Adrenal gland (tissue), 12 donors: ENCODE data around the gene BEST1. TPM values are rescaled to one million over a fixed set of nuclear protein-coding genes. Genes with fewer than 3 reads are reported as not detected.
A peak's percentile ranks its signal among the peaks of the same experiment; 100 is the strongest.

Experiments used
- DNase-seq, 7 donors: peaks; one replicate each; pipeline ENCODE4 v3.0.0-alpha.2; 2019 to 2020
- H3K27ac ChIP-seq, 5 donors: fragments of 200-600 bp; sonication (generic) in 4 of 5; 1 replicate in 3 of 5; 2 replicates in 2 of 5; pipeline versions ENCODE4 v1.5.1 to v1.8.0; 2016 to 2020; ENCODE audit warnings: mild to moderate bottlenecking in 1 of 5
- H3K27me3 ChIP-seq: fragments of 200-600 bp; 2 replicates; pipeline ENCODE4 v1.8.0; 2021
- H3K36me3 ChIP-seq, 2 donors: fragments of 200-600 bp; replicated peaks in 1 of 2; 1 replicate in 1 of 2; 2 replicates in 1 of 2; pipeline versions ENCODE4 v1.5.1 to v1.8.0; 2018 to 2022
- H3K4me1 ChIP-seq, 2 donors: fragments of 200-600 bp; replicated peaks in 1 of 2; 1 replicate in 1 of 2; 2 replicates in 1 of 2; pipeline versions ENCODE4 v1.5.1 to v1.8.0; 2018 to 2021
- H3K4me3 ChIP-seq, 4 donors: fragments of 200-600 bp; sonication (generic) in 3 of 4; one replicate each; pipeline ENCODE4 v1.5.1; 2016 to 2018
- H3K9me3 ChIP-seq, 3 donors: fragments of 200-600 bp; sonication (generic) in 1 of 3; replicated peaks in 1 of 3; 1 replicate in 2 of 3; 2 replicates in 1 of 3; pipeline versions ENCODE4 v1.5.1 to v1.8.0; 2016 to 2021
- POLR2A ChIP-seq, 2 donors: fragments of 450-650 bp; IDR thresholded peaks; one replicate each; pipeline ENCODE4 v1.6.1; 2017; ENCODE audit warnings: antibody characterized with exemption in 2 of 2, mild to moderate bottlenecking in 2 of 2, moderate library complexity in 1 of 2
- WGBS, 4 donors: extraction: QIAGEN DNeasy Blood & Tissue Kit in 2 of 4; methylation state at CpG; one replicate each; pipeline versions ENCODE4 v1.1.5 to v1.1.7; 2013 to 2017; 5-methylcytosine and 5-hydroxymethylcytosine counted together
- intact Hi-C, 2 donors: fragments of 100-400 bp; cut with DNase I; formaldehyde crosslinking; loops; one replicate each; pipeline versions ENCODE4 v1.14.1 to v1.15.0; 2022 to 2023
- polyA plus RNA-seq, 3 donors: library from polyadenylated mRNA; stranded (reverse); fragments of 200-250 nt in 2 of 3; fragments of 350-450 nt in 1 of 3; fragmentation: Illumina TruSeq in 1 of 3; extraction: RNeasy Lipid Tissue Mini Kit (QIAGEN cat#74804) in 1 of 3; gene quantifications; one replicate each; pipeline ENCODE4 v1.2.3, GENCODE V29; 2013 to 2014
- total RNA-seq, 9 donors: library from RNA; depleted of rRNA in 4 of 9; stranded (reverse); fragments of >200 nt in 4 of 9; fragments of 120-200 nt in 1 of 9; fragmentation: NEBNext Ultra II Directional in 1 of 9; extraction: Animal tissue kit (Norgen Biotek cat#: 25700) in 1 of 9; gene quantifications; one replicate each; pipeline versions ENCODE4 v1.1.0 to v1.2.4, GENCODE V29; 2013 to 2023
- TF ChIP-seq, protein P1 (sequence below), 6 experiments: fragments of 450-650 bp in 4 of 6; fragments of 200-600 bp in 2 of 6; sonication (generic) in 1 of 6; IDR thresholded peaks; 1 replicate in 5 of 6; 2 replicates in 1 of 6; pipeline versions ENCODE4 v1.5.1 to v1.8.0; 2016 to 2021; ENCODE audit warnings: antibody characterized with exemption in 6 of 6, mild to moderate bottlenecking in 2 of 6, moderate library complexity in 1 of 6
- donor health status: healthy with polysubstance abuse.
- donor health status: Bipolar disorder and iron deficiency.
- donor health status: DM: yes; HTN: yes; CAD: no.
- donor health status: DM: no; HTN: no; CAD: no.
- donor health status: DM: no; HTN: no; CAD: no.
- donor health status: DM: yes; HTN: yes; CAD: no.

BEST1 gene
- total and polyA plus RNA-seq, 12 donors: 0.44 to 6.8 (median 3.9) TPM

DNA sequence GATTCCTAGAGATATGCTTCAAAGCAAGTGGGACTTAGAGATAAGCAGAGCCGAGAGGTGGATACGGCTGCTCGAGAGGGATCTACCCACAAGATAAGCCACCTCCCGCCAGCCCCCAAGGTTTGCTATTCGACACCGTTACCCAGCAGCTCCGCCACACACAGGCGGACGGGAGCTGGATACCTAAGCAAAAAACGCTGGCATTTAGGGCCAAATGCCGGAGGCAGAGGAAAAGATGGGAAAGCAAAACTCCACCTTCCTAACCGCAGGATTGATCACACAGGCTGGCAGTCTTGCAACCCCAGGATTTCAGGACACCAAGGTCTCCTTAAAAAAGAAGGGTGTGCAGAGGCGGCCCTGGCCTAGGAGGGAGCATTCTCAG, 16.6 kb downstream of the BEST1 start:
- WGBS, 4 donors: 0 to 1% (median 0%) methylated on average over 11 to 13 of the region's 13 CpGs
- DNase-seq: peak in 6 of 7 donors; percentile 45 to 69 (median 48)
- no peaks in the 10 kb centered on the region for H3K9me3 ChIP-seq
- peaks cover 37 to 63% of the 10 kb centered on the region in 2 donors for H3K4me1 ChIP-seq
- H3K4me3 ChIP-seq: peak overlapping the region; percentile 67 to 98 (median 72)
- H3K36me3 ChIP-seq: peaks cover 0 to 31% of the 10 kb centered on the region in 2 donors
- intact Hi-C loops: no loop called here
- H3K27ac ChIP-seq: peak overlapping the region; percentile 60 to 98 (median 97)
- H3K27me3 ChIP-seq: no peaks in the 10 kb centered on the region
- TF ChIP-seq, protein P1, sequence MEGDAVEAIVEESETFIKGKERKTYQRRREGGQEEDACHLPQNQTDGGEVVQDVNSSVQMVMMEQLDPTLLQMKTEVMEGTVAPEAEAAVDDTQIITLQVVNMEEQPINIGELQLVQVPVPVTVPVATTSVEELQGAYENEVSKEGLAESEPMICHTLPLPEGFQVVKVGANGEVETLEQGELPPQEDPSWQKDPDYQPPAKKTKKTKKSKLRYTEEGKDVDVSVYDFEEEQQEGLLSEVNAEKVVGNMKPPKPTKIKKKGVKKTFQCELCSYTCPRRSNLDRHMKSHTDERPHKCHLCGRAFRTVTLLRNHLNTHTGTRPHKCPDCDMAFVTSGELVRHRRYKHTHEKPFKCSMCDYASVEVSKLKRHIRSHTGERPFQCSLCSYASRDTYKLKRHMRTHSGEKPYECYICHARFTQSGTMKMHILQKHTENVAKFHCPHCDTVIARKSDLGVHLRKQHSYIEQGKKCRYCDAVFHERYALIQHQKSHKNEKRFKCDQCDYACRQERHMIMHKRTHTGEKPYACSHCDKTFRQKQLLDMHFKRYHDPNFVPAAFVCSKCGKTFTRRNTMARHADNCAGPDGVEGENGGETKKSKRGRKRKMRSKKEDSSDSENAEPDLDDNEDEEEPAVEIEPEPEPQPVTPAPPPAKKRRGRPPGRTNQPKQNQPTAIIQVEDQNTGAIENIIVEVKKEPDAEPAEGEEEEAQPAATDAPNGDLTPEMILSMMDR (IDR thresholded peaks at IDR 0.05): no peak
- no peak for TF ChIP-seq POLR2A (IDR thresholded peaks at IDR 0.05)

DNA sequence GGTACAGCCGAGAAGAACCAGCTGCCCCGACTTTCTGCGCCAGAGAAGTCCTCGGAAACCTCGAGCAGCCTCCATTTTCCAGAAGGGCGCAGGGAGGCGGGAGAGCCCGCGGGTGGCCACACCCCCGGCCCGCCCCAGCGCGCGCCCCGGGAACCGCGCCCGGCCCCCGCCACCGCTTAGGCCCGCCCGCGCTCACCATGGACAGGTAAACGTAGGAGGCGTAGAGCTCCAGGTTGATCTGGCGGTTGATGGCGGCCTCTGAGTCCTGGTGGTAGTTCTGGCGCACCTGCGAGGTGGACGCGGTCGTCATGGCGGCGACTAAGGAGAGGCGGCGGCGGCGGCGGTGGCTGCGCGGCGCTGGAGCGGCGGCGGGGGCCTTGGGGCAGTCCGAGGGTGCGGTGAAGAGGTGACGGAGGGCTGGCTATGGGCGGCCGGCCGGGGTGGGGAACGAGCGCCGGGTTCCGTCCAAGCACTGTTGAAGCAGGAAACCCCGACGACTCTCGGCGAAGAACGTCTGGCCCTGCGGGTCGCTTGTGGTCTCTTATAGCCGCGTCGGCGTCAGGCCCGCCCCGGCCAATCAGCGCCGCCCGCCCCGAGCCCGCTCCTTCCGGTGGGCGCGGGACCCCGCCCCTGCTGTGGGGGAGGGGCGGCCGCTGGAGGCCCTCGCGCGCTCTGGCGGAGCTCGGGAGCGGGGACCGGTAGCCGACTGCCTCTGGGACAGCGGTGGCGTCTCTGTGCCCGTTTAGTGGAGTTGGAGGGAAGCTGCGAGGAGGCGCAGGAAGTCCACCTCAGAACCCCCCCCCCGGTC, 17.2 kb downstream of the BEST1 start, which contains the start of gene FTH1:
Gene FTH1, minus strand, starts transcription at position 519 of the 808 bp plus-strand sequence. Its CDS starts 209 bp downstream, at position 310.
- peak; percentile 91 to 97 (median 94) for DNase-seq
- no peaks in the 10 kb centered on the region for H3K9me3 ChIP-seq

DNA sequence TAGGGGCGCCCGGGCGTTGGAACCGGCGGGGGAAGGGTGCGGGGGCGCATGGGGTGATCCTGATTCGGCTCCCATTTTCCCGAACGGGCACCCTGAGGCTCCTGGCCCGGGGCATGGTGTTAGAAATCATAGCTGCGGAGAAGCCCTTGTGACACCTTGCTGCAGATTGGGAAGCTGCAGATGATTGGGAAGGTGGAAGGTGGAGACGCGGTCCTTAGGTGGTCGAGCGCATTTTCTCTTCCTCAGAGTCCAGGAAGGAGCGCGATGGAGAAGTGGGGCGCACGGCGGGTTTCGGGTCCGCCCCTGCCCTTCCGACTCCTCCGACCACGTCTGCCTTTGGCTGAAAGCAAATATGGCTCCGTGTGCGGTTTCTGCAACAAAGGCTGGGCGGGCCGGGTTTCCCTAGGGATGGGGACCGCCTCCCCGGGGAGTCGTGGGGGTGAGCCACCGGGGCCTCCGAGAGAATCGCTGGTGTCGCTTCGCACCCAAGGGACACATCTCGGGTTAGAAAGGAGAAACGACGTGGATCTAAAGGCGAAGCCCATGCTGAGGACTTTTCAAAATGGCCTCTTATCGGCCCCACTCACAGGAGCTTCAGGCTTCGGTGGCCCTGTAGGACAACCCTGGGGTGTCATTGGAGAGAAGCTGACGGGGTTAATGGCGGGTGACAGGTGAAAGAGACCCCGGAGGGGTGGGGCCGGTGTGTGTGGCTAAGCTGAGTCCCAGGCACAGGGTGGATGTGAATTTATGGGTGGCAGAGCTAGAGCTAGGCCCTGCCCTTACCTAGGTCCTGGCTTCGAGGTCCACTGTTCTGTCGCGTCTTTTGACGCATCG, 18.0 kb downstream of the BEST1 start:
- H3K4me1 ChIP-seq: peaks cover 49 to 71% of the 10 kb centered on the region in 2 donors

More for the DNA sequence above, 17.2 kb downstream of the BEST1 start, which contains the start of gene FTH1:
- Histone ChIP-seq H3K36me3 (peaks cover 0 to 31% of the 10 kb centered on the region in 2 donors), H3K27ac (peak within 1 kb of the TSS; percentile 90 to 98 (median 97)), H3K4me3 (peak within 1 kb of the TSS; percentile 67 to 98 (median 74)), H3K27me3 (no peaks in the 10 kb centered on the region), H3K4me1 (peaks cover 41 to 63% of the 10 kb centered on the region in 2 donors)
- TF ChIP-seq POLR2A (IDR thresholded peaks at IDR 0.05): peak; percentile 100
- TF ChIP-seq, protein P1 (IDR thresholded peaks at IDR 0.05): no peak
- intact Hi-C loops: no loop called here
- WGBS, 4 donors: 0 to 2% (median 1%) methylated on average over 32 to 93 of the region's 93 CpGs

More for the DNA sequence above, 18.0 kb downstream of the BEST1 start:
- Histone ChIP-seq H3K36me3 (peaks cover 0 to 31% of the 10 kb centered on the region in 2 donors), H3K4me3 (peak overlapping the region; percentile 43 to 98 (median 61)), H3K9me3 (no peaks in the 10 kb centered on the region), H3K27ac (peak overlapping the region; percentile 90 to 98 (median 97)), H3K27me3 (no peaks in the 10 kb centered on the region)
- TF ChIP-seq, protein P1 (IDR thresholded peaks at IDR 0.05): no peak
- no peak for TF ChIP-seq POLR2A (IDR thresholded peaks at IDR 0.05)
- WGBS, 4 donors: 13 to 29% (median 16%) methylated on average over 21 to 53 of the region's 53 CpGs
- intact Hi-C loops: no loop called here
- DNase-seq: peak in 6 of 7 donors; percentile 50 to 74 (median 55)
